Muscle of leg (tissue), 11 donors: ENCODE data around the gene WDR49. TPM values are rescaled to one million over a fixed set of nuclear protein-coding genes. Genes with fewer than 3 reads are reported as not detected.

Source experiments
- DNase-seq: peaks from one replicate; pipeline ENCODE4 v3.0.0; 2013
- H3K27ac ChIP-seq: one replicate; pipeline ENCODE4 v1.5.1; 2013; ENCODE audit warnings: mild to moderate bottlenecking, low read length, control low read depth
- H3K27me3 ChIP-seq: one replicate; pipeline ENCODE4 v1.6.1; 2013; ENCODE audit warnings: low read length; ENCODE audit not compliant: control insufficient read depth, insufficient read depth
- H3K36me3 ChIP-seq: one replicate; pipeline ENCODE4 v1.6.1; 2013; ENCODE audit warnings: low read length; ENCODE audit not compliant: control insufficient read depth, insufficient read depth
- H3K4me1 ChIP-seq: one replicate; pipeline ENCODE4 v1.6.1; 2013; ENCODE audit warnings: low read length; ENCODE audit not compliant: control insufficient read depth, insufficient read depth
- H3K4me3 ChIP-seq: one replicate; pipeline ENCODE4 v1.5.1; 2013; ENCODE audit warnings: low read length, control low read depth
- H3K9me3 ChIP-seq: replicated peaks from 2 replicates; pipeline ENCODE4 v1.6.1; 2013; ENCODE audit warnings: low read depth, low read length; ENCODE audit not compliant: control insufficient read depth
- WGBS: methylation state at CpG from one replicate; pipeline ENCODE4 v1.1.5; 2013; ENCODE audit warnings: missing lambda C conversion rate; ENCODE audit not compliant: insufficient coverage; 5-methylcytosine and 5-hydroxymethylcytosine counted together
- polyA plus RNA-seq, 8 donors: library from polyadenylated mRNA; unstranded; fragments of 120-200 nt; gene quantifications; one replicate each; pipeline versions ENCODE4 v1.2.1 to v1.2.3, GENCODE V29; 2013; ENCODE audit warnings: inconsistent platforms in 1 of 8, low replicate concordance in 1 of 8; ENCODE audit not compliant: insufficient read length in 8 of 8, insufficient read depth in 1 of 8
- total RNA-seq: library from RNA; stranded (reverse); fragments of 120-200 nt; gene quantifications from one replicate; pipeline ENCODE4 v1.2.4, GENCODE V29; 2013

The WDR49 gene
- total and polyA plus RNA-seq, 9 donors, result 0.05 to 0.58 (median 0.27) TPM; not detected in 2

GRCh38 chr3:167669699-167670098 lies 16.0 kb upstream of the WDR49 start:
- 0% methylated on average over 1 of the region's 1 CpG for WGBS
- DNase-seq, result peak; percentile 22
- Histone ChIP-seq H3K36me3 (peaks cover 4% of the 10 kb centered on the region), H3K4me3 (no peak overlapping the region), H3K4me1 (no peaks in the 10 kb centered on the region), H3K9me3 (peaks cover 4% of the 10 kb centered on the region), H3K27ac (no peak overlapping the region), H3K27me3 (no peaks in the 10 kb centered on the region)

DNA sequence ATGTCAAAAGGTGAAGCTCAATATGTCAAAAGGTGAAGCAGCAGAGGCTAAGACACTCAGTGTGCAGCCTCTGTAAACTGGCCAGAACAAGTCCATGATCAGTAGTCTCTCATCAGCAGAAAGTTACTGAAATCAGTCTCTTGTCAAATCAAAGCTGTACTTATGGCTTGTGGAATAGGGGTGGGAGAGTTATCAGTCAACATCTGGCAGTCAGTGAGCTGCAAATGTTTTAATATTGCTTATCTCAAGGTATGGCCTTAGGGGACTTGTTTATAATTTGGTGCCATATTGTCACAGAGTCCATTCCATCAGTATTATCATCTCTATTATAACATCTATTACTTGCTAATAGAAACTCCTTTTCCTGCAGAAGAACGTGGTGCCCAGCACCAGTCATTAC lies 14.9 kb upstream of the WDR49 start:
- Histone ChIP-seq H3K4me3 (no peak overlapping the region), H3K9me3 (peaks cover 3% of the 10 kb centered on the region), H3K36me3 (peaks cover 2% of the 10 kb centered on the region), H3K4me1 (no peaks in the 10 kb centered on the region), H3K27ac (no peak overlapping the region), H3K27me3 (no peaks in the 10 kb centered on the region)
- WGBS, result 100% methylated on average over 1 of the region's 1 CpG
- no peak for DNase-seq

DNA sequence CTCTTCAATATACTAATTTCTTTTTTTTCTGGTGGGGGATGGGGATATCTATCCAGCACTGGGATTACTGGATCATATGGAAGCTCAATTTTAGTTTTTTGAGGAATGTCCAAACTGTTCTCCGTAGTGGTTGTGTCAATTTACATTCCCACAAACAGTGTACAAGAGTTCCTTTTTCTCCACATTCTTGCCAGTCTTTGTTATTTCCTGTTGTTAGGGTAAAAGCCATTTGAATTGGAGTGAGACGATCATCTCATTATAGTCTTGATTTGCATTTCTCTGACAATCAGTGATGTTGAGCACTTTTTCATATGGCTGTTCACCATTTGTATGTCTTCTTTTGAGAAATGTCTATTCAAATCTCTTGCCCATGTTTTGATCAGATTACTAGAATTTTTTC lies 12.8 kb upstream of the WDR49 start:
- no peaks in the 10 kb centered on the region for H3K9me3 ChIP-seq
- WGBS, result no CpG with 5 or more reads among the region's 2 CpGs

GRCh38 chr3:167662919-167663400 lies 9.2 kb upstream of the WDR49 start:
- Histone ChIP-seq H3K4me1 (no peaks in the 10 kb centered on the region), H3K36me3 (no peaks in the 10 kb centered on the region), H3K27me3 (no peaks in the 10 kb centered on the region), H3K27ac (no peak overlapping the region), H3K9me3 (no peaks in the 10 kb centered on the region), H3K4me3 (no peak overlapping the region)
- 91% methylated on average over 3 of the region's 5 CpGs for WGBS
- no peak for DNase-seq

More for the DNA sequence above, 12.8 kb upstream of the WDR49 start:
- Histone ChIP-seq H3K4me3 (no peak overlapping the region), H3K27ac (no peak overlapping the region), H3K36me3 (no peaks in the 10 kb centered on the region), H3K4me1 (no peaks in the 10 kb centered on the region), H3K27me3 (no peaks in the 10 kb centered on the region)
- DNase-seq, result no peak

DNA sequence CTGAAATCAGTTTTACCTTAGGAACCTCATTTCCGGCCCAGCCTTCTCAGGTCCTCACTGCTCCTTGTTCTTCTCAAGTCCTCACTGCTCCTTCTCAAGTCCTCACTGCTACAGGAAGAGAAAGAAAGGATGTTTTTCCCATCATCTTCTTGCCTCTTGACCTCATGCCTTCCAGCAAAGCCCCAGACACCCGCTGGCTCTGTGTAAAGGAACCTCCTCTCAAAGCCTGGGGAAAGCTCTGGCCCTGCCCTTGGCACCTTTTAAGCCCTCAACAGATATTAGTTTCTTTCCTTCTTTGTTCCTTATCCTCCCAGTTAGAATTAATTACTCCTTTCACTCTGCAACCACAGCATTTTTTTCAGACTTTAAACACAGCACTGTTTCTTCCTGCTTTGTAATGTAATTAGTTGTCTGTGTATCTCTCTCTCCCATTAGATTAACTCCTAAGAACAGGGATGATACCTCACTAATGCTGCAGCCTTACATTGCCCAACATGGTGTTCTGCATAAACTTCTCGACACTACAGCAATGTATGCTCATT lies 4.0 kb upstream of the WDR49 start:
- no peaks in the 10 kb centered on the region for H3K4me1 ChIP-seq
- no peaks in the 10 kb centered on the region for H3K27me3 ChIP-seq
- H3K4me3 ChIP-seq, result no peak overlapping the region
- no peak overlapping the region for H3K27ac ChIP-seq
- no peaks in the 10 kb centered on the region for H3K9me3 ChIP-seq
- DNase-seq, result no peak
- 61% methylated on average over 2 of the region's 3 CpGs for WGBS
- H3K36me3 ChIP-seq, result no peaks in the 10 kb centered on the region

DNA sequence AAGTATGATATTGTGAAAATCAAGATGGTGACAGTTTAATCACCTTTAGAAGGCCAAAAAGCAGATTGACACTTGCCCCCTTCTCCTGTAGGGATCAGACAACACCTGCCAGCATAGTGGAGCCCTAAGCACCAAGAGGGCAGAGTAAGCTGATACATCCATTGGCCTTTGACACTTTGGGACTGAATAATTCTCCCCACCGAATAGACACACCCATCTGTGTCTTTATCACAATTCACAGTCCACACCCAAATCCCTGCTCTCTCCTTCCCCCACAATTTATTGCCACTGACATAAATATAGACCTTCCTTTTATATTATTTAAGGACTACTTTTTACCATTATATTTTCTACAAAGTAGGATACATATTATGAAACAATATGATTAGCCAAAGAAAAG lies 3.1 kb upstream of the WDR49 start:
- DNase-seq, result no peak
- H3K4me1 ChIP-seq, result no peaks in the 10 kb centered on the region
- H3K4me3 ChIP-seq, result no peak overlapping the region
- H3K27ac ChIP-seq, result no peak overlapping the region
- H3K9me3 ChIP-seq, result no peaks in the 10 kb centered on the region
- H3K36me3 ChIP-seq, result no peaks in the 10 kb centered on the region
- 80% methylated on average over 1 of the region's 1 CpG for WGBS
- H3K27me3 ChIP-seq, result no peaks in the 10 kb centered on the region

GRCh38 chr3:167653155-167653554 lies 587 bp downstream of the WDR49 start:
- H3K4me1 ChIP-seq, result no peaks in the 10 kb centered on the region
- no peaks in the 10 kb centered on the region for H3K9me3 ChIP-seq
- 73% methylated on average over 1 of the region's 1 CpG for WGBS
- no peak for DNase-seq
- H3K36me3 ChIP-seq, result no peaks in the 10 kb centered on the region
- no peak overlapping the region for H3K4me3 ChIP-seq
- H3K27me3 ChIP-seq, result no peaks in the 10 kb centered on the region
- H3K27ac ChIP-seq, result no peak overlapping the region

DNA sequence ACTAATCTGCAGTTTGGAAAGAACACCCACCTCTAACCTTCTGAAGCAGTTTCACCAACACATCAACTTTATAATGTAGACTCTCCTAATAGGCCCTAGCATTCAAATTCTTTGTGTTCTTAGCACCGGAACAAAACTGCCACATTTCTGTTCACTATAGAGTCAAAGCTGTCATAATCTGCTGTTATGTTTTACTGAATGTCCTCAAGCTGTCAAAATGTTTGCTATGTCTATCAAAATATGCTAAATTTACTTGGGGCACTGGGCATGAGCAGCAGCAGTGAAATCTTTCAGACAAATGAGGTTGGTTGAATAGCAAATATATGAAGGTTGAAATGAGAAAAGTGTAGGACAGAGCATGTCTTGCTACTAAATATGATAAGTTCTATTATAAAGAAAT lies 1.9 kb downstream of the WDR49 start:
- H3K27ac ChIP-seq, result no peak overlapping the region
- H3K4me3 ChIP-seq, result no peak overlapping the region
- H3K27me3 ChIP-seq, result no peaks in the 10 kb centered on the region
- no peaks in the 10 kb centered on the region for H3K36me3 ChIP-seq
- H3K4me1 ChIP-seq, result no peaks in the 10 kb centered on the region
- no peaks in the 10 kb centered on the region for H3K9me3 ChIP-seq
- no peak for DNase-seq
- whole genome bisulfite sequencing, result no CpG with 5 or more reads among the region's 1 CpG

DNA sequence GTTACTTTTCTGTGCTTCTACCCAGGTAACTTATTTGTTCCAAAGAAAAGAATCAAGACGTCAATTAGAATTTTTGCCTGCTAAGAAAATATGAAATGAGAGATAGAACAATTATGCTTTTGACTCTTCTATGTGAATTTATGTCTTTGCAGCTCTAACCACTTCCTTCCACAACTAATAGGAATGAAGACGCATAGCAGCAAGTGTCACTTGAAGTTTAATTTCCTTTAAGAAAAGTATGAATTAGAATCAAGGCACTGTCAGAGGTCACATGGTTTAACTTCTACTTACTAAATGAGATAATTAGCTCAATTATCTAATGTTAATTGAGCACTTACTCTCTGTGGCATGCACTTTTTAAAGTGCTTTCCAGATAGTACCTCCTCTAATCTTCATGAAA lies 3.3 kb downstream of the WDR49 start:
- no CpG with 5 or more reads among the region's 2 CpGs for WGBS
- DNase-seq, result no peak
- no peaks in the 10 kb centered on the region for H3K27me3 ChIP-seq
- no peak overlapping the region for H3K27ac ChIP-seq
- no peaks in the 10 kb centered on the region for H3K36me3 ChIP-seq
- H3K4me1 ChIP-seq, result no peaks in the 10 kb centered on the region
- no peak overlapping the region for H3K4me3 ChIP-seq
- H3K9me3 ChIP-seq, result no peaks in the 10 kb centered on the region

DNA sequence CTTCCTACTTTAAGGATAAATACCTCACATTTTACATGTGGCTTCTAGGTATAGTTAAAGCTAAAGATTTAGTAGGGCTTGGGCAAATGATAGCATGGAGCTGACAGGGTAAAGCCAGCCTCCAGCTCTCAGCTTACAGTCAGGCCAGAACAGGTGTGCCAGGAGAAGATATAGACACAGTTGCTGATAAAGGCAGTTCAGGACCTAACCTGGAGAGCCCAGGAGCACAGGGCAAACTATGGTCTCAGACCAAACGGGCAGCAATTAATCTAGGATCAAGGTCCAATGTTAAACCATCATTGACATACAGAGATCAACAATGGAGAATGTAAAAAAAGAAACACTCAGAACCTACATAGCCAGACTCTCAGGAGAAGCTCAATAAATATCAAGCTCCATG lies 4.0 kb downstream of the WDR49 start:
- Histone ChIP-seq H3K36me3 (no peaks in the 10 kb centered on the region), H3K4me1 (no peaks in the 10 kb centered on the region), H3K27ac (no peak overlapping the region), H3K9me3 (no peaks in the 10 kb centered on the region), H3K4me3 (no peak overlapping the region), H3K27me3 (no peaks in the 10 kb centered on the region)
- no peak for DNase-seq
- WGBS, result 67% methylated on average over 1 of the region's 1 CpG

- H3K27me3 ChIP-seq, result no peaks in the 10 kb centered on the region
- no peaks in the 10 kb centered on the region for H3K36me3 ChIP-seq
- H3K9me3 ChIP-seq, result no peaks in the 10 kb centered on the region
- DNase-seq, result no peak
- WGBS, result no CpG with 5 or more reads among the region's 1 CpG
- no peak overlapping the region for H3K4me3 ChIP-seq
- H3K27ac ChIP-seq, result no peak overlapping the region
- H3K4me1 ChIP-seq, result no peaks in the 10 kb centered on the region
Observed at GRCh38 chr3:167644611-167645010, 9.1 kb downstream of the WDR49 start.
